ENCODE measurements around the gene PPFIBP2. TPM values are rescaled to one million over a fixed set of nuclear protein-coding genes. Genes with fewer than 3 reads are reported as not detected.
A peak's percentile ranks its signal among the peaks of the same experiment; 100 is the strongest.

Gene PPFIBP2
- total RNA-seq, 1 experiment from 2014 or later, result 3.5 TPM

GRCh38 chr11:7551571-7551970 is 37.8 kb downstream of the PPFIBP2 start:
- DNase-seq (ENCODE audit: low spot score), result no peak

- DNase-seq (ENCODE audit: low spot score), result no peak
Observed at GRCh38 chr11:7552666-7553065, 38.9 kb downstream of the PPFIBP2 start.

- no peak for DNase-seq (ENCODE audit: low spot score)
Observed at GRCh38 chr11:7555052-7555699, 41.4 kb downstream of the PPFIBP2 start.

- DNase-seq (ENCODE audit: low spot score), result no peak
Observed at GRCh38 chr11:7558046-7558445, 44.2 kb downstream of the PPFIBP2 start.

- DNase-seq (ENCODE audit: low spot score), result no peak
Observed at GRCh38 chr11:7559398-7560283, 45.8 kb downstream of the PPFIBP2 start.

- DNase-seq (ENCODE audit: low spot score), result no peak
Observed at GRCh38 chr11:7561562-7561961, 47.8 kb downstream of the PPFIBP2 start.

GRCh38 chr11:7563281-7563680 is 49.5 kb downstream of the PPFIBP2 start:
- DNase-seq (ENCODE audit: low spot score), result no peak

GRCh38 chr11:7564803-7565202 is 51.0 kb downstream of the PPFIBP2 start:
- no peak for DNase-seq (ENCODE audit: low spot score)

GRCh38 chr11:7567311-7567710 is 53.5 kb downstream of the PPFIBP2 start:
- DNase-seq (ENCODE audit: low spot score), result no peak

- no peak for DNase-seq (ENCODE audit: low spot score)
Observed at GRCh38 chr11:7569044-7569443, 55.2 kb downstream of the PPFIBP2 start.

GRCh38 chr11:7570241-7570640 is 56.4 kb downstream of the PPFIBP2 start:
- DNase-seq (ENCODE audit: low spot score), result no peak

- DNase-seq (ENCODE audit: low spot score), result no peak
Observed at GRCh38 chr11:7570938-7571521, 57.2 kb downstream of the PPFIBP2 start.

GRCh38 chr11:7571640-7572000 is 57.8 kb downstream of the PPFIBP2 start:
- DNase-seq (ENCODE audit: low spot score), result peak; percentile 79

- DNase-seq (ENCODE audit: low spot score), result peak; percentile 77
Observed at GRCh38 chr11:7572001-7572712, 58.4 kb downstream of the PPFIBP2 start.

GRCh38 chr11:7573193-7573557 is 59.4 kb downstream of the PPFIBP2 start:
- no peak for DNase-seq (ENCODE audit: low spot score)

GRCh38 chr11:7573558-7574296 is 59.9 kb downstream of the PPFIBP2 start:
- no peak for DNase-seq (ENCODE audit: low spot score)

GRCh38 chr11:7574491-7575130 is 60.8 kb downstream of the PPFIBP2 start:
- DNase-seq (ENCODE audit: low spot score), result no peak

- DNase-seq (ENCODE audit: low spot score), result peak; percentile 88
Observed at GRCh38 chr11:7575841-7576725, 62.3 kb downstream of the PPFIBP2 start.

GRCh38 chr11:7576726-7577290 is 63.0 kb downstream of the PPFIBP2 start:
- no peak for DNase-seq (ENCODE audit: low spot score)

Measured in H4 (cell line).